NOMO-1 treated with DMSO at 0.1 percent for 48 hours (cell line): Measurements from ENCODE around the gene SON.
"Not testable (repeated sequence)": the region's sequence is repeated elsewhere in the genome, so short reads cannot be mapped to it uniquely, and the experiment has no call there.

Source experiments
- DNase-seq: peaks from one replicate; lab custom pipeline; 2025; ENCODE audit not compliant: unreplicated experiment; lab: John Stamatoyannopoulos, UW

SON gene, protein sequence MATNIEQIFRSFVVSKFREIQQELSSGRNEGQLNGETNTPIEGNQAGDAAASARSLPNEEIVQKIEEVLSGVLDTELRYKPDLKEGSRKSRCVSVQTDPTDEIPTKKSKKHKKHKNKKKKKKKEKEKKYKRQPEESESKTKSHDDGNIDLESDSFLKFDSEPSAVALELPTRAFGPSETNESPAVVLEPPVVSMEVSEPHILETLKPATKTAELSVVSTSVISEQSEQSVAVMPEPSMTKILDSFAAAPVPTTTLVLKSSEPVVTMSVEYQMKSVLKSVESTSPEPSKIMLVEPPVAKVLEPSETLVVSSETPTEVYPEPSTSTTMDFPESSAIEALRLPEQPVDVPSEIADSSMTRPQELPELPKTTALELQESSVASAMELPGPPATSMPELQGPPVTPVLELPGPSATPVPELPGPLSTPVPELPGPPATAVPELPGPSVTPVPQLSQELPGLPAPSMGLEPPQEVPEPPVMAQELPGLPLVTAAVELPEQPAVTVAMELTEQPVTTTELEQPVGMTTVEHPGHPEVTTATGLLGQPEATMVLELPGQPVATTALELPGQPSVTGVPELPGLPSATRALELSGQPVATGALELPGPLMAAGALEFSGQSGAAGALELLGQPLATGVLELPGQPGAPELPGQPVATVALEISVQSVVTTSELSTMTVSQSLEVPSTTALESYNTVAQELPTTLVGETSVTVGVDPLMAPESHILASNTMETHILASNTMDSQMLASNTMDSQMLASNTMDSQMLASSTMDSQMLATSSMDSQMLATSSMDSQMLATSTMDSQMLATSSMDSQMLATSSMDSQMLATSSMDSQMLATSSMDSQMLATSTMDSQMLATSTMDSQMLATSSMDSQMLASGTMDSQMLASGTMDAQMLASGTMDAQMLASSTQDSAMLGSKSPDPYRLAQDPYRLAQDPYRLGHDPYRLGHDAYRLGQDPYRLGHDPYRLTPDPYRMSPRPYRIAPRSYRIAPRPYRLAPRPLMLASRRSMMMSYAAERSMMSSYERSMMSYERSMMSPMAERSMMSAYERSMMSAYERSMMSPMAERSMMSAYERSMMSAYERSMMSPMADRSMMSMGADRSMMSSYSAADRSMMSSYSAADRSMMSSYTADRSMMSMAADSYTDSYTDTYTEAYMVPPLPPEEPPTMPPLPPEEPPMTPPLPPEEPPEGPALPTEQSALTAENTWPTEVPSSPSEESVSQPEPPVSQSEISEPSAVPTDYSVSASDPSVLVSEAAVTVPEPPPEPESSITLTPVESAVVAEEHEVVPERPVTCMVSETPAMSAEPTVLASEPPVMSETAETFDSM (N-terminal part only)

DNA sequence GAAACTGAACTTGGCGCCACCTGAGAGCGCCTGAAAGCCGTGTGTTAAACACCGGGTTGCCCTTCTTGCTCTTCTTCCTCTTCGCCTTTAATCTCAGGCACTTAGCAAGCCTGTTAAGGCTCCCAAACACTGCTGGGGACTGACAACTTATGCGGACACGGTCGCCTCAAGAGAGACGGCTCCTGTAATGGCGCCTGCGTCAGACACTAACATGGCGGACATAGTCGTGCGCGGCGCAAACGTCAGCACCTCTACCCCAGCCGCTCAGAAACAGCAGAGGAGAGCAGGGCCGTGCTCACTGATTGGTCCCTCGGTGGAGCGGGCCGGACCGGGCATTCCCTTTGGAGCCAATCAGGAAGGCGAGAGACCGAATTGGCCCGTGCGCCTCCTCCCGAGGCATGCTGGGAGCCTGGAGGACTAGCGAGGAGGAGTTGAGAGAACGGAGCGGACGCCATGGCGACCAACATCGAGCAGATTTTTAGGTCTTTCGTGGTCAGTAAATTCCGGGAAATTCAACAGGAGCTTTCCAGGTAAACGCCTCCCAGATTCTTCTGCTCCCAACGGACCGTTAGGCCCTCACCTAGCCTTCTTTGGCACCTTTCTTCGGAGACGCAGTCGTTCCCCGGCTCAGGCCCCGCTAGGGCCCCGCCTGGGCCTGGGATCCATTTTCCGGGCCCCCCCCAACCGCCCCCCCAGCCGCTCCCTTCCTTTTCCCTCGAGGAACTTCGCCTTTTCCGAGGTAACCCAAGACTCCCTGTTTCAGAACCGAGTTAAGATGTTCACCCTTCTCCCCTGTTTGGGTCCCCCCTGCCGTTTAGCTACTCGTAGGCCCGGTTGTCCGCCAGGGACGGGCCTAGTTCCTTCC, at the start of gene SON:
SON (plus strand) TSS at position 399 of the 865 bp plus-strand sequence; CDS start at position 454, 55 bp downstream.
- peak; percentile 99 for DNase-seq

DNA sequence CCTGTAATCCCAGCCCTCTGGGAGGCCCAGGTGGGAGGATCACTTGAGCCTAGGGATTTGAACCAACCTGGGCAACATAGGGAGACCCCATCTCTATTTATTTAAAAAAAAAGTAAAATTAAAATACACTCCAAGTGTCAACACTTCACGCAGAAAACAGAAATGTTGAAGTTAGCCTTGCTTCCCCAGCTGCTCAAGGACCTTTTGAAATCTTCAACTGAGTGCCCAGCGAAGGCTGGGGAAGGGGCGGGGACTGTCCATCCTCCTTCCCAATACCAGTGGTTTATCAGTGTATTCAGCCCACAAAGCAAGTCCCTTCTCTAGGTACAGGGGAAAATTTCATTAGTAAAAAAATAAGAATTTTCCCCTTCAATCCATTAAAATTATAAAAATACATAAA, 49.1 kb upstream of the SON start:
- DNase-seq, result no peak

DNA sequence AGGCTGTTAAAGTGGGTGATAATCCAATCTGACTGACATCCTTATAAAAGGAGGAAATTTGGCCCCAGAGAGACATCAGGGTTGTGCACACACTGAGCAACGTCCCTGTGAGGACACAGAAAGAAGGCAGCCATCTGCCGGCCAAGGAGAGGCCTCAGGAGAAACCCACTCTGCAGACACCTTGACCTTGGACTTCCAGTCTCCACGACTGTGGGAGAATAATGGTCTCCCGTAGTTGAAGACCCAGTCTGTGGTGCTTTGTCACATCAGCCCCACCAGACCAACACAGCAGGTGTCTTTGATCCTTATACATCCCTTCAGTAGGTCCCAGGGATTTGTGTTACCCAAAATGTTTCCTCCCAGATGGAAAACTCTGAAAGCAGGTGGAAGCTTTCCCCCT, 47.1 kb upstream of the SON start:
- no peak for DNase-seq

DNA sequence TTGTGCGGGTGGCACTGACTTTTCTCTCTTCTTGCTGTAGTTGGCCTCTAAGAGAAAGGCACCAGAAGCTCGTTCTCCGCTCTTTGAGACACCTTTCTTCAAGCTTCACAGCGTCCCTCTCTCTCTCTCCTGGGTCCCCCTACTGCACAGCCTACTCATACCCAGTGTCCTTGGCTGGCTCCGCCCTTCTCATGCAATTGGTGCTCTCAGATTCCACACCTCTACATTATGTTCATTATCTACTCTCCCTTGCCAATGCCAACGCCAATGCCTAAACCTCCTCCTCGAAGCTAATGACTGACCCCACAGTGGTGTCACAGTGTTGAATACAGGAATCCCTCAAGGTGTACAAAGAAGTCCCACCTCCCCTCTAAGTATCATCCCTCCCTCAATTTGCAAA, 46.5 kb upstream of the SON start:
- DNase-seq, result no peak

DNA sequence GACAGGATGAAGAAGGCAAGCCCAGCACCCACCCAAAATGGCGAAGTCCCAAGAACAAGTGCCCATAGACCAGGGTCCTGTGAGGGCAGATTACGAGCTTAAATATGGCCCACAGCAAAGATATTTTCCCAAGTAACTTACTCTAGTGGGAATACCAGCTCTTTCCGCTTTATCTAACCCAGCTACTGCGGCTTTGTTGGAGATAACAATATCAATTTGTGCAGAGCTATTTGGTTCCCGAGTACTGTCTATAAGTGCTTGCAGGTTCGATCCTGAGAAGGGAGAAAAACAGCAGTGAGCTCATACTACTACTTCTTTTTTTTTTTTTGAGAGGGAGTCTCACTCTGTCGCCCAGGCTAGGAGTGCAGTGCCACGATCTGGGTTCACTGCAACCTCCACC, 37.0 kb upstream of the SON start:
- no peak for DNase-seq

DNA sequence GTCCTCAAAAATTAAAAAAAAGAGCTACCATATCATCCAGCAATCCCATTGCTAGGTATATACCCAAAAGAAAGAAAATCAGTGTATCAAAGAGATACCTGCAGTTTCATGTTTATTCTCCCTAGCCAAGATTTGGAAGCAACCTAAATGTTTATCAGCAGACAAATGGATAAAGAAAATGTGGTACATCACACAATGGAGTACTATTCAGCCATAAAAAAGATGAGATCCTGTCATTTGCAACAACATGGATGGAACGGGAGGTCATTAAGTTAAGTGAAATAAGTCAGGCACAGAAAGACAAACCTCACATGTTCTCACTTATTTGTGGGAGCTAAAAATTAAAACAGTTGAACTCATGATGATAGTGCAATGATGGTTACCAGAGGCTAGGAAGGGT, 35.8 kb upstream of the SON start:
- DNase-seq, result not testable (repeated sequence)

DNA sequence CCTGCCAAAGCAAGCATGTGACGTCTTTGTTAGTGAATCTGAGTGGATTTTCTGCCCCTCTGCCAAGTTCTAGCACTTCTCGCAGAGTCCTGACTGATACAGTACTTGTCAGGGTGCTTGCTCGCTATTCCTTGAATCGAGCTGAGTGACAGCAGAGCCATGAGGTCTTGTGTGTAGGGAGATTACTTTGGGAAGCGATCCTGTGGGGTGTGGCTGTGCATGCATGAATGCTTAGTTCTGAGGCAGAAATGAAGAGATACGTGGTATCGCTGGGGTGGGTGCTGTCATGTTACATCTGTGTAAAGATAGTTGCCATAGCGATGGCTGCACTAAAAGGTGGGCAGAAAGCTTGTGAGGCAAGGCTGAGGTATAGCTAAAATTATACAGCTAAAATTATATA, 32.0 kb upstream of the SON start:
- no peak for DNase-seq

DNA sequence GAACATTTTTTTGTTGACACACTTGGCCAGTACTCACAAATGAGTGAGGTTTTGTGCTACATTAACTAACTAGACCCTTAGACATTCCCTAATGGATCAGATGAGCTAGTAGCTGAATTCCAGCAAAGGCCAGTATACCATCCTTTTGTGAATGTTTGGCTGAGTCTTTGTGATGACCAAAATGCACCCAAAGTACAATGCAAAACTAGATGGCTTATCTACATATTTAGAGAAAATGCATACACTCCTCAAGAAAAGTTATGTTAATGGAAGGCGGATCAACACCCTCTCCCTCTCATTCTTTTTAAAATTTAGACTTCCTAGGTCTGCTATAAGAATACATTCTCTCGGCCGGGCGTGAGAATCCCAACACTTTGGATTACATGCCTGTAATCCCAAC, 31.2 kb upstream of the SON start:
- no peak for DNase-seq

DNA sequence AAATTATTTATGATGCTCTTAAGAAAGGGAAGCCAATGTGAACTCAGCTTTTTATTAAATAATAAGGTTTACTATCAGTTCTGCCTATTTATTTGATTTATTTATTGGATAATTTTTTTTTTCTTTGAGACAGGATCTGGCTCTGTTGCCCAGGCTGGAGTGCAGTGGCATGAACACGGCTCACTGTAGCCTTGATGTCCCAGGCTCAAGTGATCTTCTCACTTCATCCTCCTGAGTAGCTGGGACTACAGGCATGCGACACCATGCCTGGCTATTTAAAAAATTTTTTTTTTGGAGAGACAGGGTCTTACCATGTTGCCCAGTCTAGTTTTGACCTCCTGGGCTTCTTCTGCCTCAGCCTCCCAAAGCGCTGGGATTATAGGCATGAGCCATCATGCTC, 30.4 kb upstream of the SON start:
- no peak for DNase-seq

DNA sequence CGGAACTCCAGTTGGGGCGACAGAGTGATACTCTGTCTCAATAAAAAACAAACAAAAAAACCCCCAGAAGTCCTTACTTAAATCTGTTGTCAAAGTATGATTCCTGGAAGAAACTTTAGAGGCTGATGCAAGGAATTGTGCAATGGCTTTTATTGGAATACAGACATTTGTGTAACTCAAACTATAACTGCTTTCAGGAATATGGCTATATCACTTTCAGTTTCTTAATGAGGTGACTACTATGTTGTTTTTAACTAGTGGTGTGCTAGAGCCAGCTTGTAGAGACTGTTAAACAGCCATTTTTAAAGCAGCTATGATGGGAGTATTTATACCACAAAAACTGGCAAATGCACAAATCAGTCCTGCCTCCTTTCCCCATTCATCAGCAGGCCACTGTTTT, 28.6 kb upstream of the SON start:
- no peak for DNase-seq

DNA sequence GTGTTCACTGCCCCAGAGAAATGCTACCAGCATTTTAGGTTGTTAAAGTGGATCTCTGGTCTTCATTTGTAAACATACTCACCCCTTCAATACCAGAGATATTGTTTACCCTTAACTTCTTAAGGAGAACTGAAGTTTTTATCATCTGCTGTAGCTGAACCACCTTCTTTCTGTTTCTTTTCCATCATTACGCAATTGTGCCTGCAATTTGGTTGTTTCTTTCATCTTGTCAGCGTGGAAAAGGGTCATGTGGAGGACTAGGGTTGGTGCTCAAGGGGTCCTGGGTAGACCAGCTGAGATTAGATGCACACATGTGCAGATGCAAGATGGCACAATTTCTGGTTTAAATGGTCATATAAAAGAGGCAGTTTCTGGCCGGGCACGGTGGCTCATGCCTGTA, 23.9 kb upstream of the SON start:
- no peak for DNase-seq

DNA sequence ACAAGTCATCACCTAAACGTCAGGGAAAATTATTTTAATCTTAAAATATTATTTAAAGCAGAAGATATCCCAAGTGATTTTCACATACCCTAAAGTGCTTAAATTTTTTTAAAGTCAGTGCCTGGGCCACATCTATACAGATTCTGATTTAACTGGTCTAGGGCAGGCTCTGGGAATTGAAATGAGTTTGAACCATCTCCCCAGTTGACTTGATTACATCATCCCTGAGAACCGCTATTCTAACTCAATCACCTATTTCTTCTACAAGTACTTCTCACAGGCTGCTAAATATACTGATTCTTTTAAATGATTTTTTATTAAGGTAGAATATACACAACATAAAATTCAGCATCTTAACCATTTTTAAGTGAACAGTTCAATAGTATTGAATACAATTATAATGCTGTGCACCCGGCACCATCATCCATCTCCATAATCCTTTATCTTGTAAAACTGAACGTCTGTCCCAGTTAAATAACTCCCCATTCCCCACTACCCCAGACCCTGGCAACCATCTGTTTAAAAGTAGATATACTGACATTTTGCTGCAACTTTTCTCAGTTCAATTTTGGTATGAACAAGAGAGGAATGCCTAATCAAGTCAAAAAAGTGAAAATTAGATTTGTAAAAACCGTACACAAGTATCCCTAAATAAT, 20.4 kb upstream of the SON start:
- no peak for DNase-seq

DNA sequence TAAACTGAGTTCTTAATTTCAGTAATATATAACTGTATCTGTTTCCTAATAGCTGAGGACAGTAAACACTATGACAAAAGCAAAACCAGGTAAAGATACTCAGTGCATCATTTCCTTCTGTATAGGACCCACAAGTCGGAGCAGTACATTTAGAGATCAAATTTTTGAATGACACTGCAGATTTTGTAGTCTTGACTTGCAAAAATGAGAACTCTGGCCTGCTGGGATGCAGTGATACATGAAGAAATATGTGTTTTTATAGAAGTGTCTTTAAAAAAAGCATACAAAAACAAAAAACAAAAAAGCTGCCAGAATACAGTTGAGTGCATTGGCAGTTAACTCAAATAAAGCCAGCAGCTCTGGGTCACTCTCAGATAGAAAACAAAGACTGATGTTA, 19.9 kb upstream of the SON start:
- no peak for DNase-seq

DNA sequence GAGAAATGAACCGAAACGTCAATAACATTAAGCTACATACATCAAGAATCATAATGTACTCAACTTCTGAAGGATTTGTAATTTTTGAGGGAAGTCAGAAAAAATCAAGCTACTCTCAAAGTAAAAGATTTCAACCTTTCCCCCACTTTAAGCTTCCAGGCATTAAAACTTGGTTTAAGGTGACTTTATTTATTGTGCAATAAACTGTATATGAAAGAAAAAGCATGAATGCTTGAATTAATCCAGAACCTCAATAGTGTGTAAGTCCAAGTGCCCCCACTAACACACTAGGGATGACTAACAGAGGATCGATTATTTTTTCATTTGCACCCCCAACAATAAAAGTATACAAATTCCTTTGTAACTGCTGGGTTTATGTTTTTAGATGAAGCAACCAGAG, 11.8 kb upstream of the SON start:
- DNase-seq, result no peak

DNA sequence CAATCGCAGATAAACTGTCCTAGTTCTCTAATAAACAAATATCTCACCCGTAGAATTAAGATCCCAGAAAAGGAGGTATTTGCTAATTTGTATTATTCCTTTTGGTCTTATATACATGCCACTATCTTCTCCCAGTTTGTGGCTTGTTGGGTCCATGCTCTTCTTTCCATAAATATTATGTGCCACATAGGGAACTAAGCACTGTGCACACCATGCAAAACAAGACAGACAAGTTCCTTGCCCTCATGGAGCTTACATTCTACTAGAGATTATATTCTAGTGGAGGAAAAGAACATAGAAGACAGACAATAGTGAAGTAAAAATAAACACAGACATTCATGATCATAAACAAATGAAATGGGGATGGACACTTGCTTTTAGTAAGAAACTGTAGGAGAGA, 5.6 kb upstream of the SON start:
- DNase-seq, result no peak

DNA sequence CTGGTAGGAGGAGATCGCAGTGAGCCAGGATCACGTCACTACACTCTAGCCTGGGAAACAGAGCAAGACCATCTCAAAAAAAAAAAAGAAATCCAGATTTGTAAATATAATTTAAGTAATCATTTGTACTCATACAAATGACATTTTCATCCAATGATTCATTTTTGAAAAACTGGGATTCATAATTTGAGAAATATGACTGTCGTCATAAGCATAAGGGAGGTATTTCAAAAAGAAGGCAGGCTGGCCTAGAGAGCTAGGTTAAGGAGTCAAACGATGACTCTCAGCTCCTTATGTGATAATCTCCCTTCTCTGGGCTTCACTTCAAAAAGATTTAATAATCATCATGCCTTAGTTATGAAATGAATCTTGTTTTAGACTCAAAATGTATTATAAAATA, 3.2 kb upstream of the SON start:
- no peak for DNase-seq

DNA sequence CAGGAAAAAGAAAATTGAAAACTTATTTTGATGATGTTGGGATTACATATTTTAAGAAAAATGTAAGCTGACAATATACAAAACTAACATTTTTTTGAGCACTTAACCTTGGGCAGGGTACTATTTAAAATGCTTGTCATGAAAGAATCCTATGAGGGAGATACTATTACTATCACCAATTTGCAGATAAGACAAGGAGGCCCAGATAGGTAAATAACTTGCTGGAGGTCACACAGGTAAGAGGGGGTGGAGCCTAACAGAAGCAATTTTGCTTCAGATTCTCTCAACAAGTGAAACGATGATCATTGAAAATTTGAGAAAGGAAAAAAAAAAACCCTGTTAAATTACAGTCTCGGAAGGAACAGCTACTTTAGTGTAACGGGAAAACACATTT, 2.1 kb upstream of the SON start:
- DNase-seq, result no peak

DNA sequence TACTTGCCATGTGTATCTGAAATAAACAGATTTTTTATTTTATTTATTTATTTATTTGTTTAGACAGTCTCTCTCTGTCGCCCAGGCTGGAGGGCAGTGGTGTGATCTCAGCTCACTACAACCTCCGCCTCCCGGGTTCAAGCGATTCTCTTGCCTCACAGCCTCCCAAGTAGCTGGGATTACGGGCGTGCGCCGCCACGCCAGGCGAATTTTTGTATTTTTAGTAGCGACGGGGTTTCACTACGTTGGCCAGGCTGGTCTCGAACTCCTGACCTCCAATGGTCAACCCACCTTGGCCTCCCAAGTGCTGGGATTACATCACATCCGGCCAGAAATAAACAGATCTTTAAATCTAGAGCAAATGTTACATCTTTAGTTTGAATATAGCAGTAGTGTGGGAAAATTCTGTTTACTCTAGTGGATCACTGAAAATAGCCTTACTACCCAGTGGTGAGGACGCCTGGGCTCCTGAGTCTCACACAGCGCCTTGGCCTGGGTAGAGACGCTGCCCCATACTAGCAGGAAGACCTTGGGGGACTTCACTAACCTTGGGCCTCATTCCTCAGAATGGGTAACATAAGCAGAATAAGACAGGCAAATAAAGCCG, 1.6 kb upstream of the SON start:
- peak; percentile 5 for DNase-seq
